B cell (primary cell): ENCODE results near the gene MAMLD1. TPM values are rescaled to one million over a fixed set of nuclear protein-coding genes. Genes with fewer than 3 reads are reported as not detected.

Experiments
- ATAC-seq: fragments of 200-7000 bp; cut with Tn5 transposase; one replicate; pipeline ENCODE4 v1.10.0; 2021; ENCODE audit warnings: low read depth, mild to moderate bottlenecking, moderate number of reproducible peaks, moderate library complexity
- CTCF ChIA-PET: fragments of 350-600 bp; sonication (Branson Sonifier 250); formaldehyde crosslinking; loops from one replicate; lab custom pipeline; 2021; ENCODE audit warnings: antibody characterized with exemption, inconsistent platforms; lab: Charles Lee
- POLR2A ChIA-PET: fragments of 350-600 bp; sonication (Branson Sonifier 250); formaldehyde crosslinking; loops from one replicate; lab custom pipeline; 2021; ENCODE audit warnings: antibody characterized with exemption; lab: Charles Lee
- DNase-seq: peaks from one replicate; pipeline ENCODE4 v3.0.0; 2013
- H2AFZ ChIP-seq: 2 replicates; pipeline ENCODE4 v1.6.1; 2012; ENCODE audit warnings: mild to moderate bottlenecking, low read depth, low read length; ENCODE audit not compliant: insufficient read depth, poor library complexity, severe bottlenecking
- H3K27ac ChIP-seq, 2 donors: 1 replicate in 1 of 2; 2 replicates in 1 of 2; pipeline ENCODE4 v1.5.1; 2012 to 2013; ENCODE audit warnings: low read length in 2 of 2, mild to moderate bottlenecking in 2 of 2, moderate library complexity in 1 of 2
- H3K27me3 ChIP-seq, 4 experiments: fragments of 200-600 bp in 1 of 4; sonication (generic) in 1 of 4; replicated peaks in 1 of 4; 1 replicate in 2 of 4; 2 replicates in 2 of 4; pipeline versions ENCODE4 v1.6.1 to v1.7.0; 2013 to 2016; ENCODE audit warnings: low read length in 3 of 4, mild to moderate bottlenecking in 2 of 4, mixed read lengths in 1 of 4, moderate library complexity in 1 of 4; ENCODE audit not compliant: insufficient read depth in 4 of 4, control insufficient read depth in 3 of 4; ENCODE audit errors: control extremely low read depth in 1 of 4
- H3K36me3 ChIP-seq, 2 experiments: replicated peaks in 1 of 2; 1 replicate in 1 of 2; 2 replicates in 1 of 2; pipeline versions ENCODE4 v1.6.1 to v1.7.1; 2013; ENCODE audit warnings: low read length in 1 of 2; ENCODE audit not compliant: insufficient read depth in 2 of 2, control insufficient read depth in 1 of 2; ENCODE audit errors: control extremely low read depth in 1 of 2, extremely low read depth in 1 of 2
- H3K4me1 ChIP-seq, 2 donors: fragments of 200-600 bp in 1 of 2; sonication (generic) in 1 of 2; 1 replicate in 1 of 2; 2 replicates in 1 of 2; pipeline versions ENCODE4 v1.5.1 to v1.6.1; 2013 to 2017; ENCODE audit warnings: low read length in 2 of 2; ENCODE audit not compliant: control insufficient read depth in 2 of 2, insufficient read depth in 2 of 2
- H3K4me2 ChIP-seq: replicated peaks from 2 replicates; pipeline ENCODE3; 2012; ENCODE audit warnings: mild to moderate bottlenecking, low read depth, low read length; ENCODE audit not compliant: poor library complexity, severe bottlenecking
- H3K4me3 ChIP-seq, 5 experiments: fragments of 200-600 bp in 1 of 5; sonication (generic) in 1 of 5; 1 replicate in 3 of 5; 2 replicates in 2 of 5; pipeline versions ENCODE4 v1.5.1 to v1.7.0; 2011 to 2016; ENCODE audit warnings: low read length in 4 of 5, mild to moderate bottlenecking in 4 of 5, low read depth in 2 of 5, control low read depth in 1 of 5, moderate library complexity in 1 of 5; ENCODE audit not compliant: insufficient read depth in 1 of 5; ENCODE audit errors: control extremely low read depth in 1 of 5, extremely low read depth in 1 of 5
- H3K79me2 ChIP-seq: fragments of 200-600 bp; sonication (generic); one replicate; pipeline ENCODE4 v1.6.0; 2016; ENCODE audit warnings: low read length; ENCODE audit not compliant: control insufficient read depth, insufficient read depth
- H3K9ac ChIP-seq: fragments of 200-600 bp; sonication (generic); 2 replicates; pipeline ENCODE4 v1.6.1; 2017; ENCODE audit warnings: mild to moderate bottlenecking, low read length, moderate library complexity
- H3K9me3 ChIP-seq, 3 donors: one replicate each; pipeline versions ENCODE4 v1.6.1 to v1.7.1; 2013; ENCODE audit warnings: low read length in 2 of 3; ENCODE audit not compliant: control insufficient read depth in 2 of 3, insufficient read depth in 1 of 3; ENCODE audit errors: control extremely low read depth in 1 of 3
- H4K20me1 ChIP-seq: 2 replicates; pipeline ENCODE4 v1.6.0; 2012; ENCODE audit warnings: mild to moderate bottlenecking, low read length; ENCODE audit not compliant: insufficient read depth, control insufficient read depth, poor library complexity, severe bottlenecking
- H3K27ac Mint-ChIP-seq: one replicate; pipeline ENCODE4 v1.8.0; 2021; ENCODE audit warnings: mixed read lengths
- H3K27me3 Mint-ChIP-seq: one replicate; pipeline ENCODE4 v1.8.0; 2021; ENCODE audit warnings: mixed read lengths
- H3K4me1 Mint-ChIP-seq: one replicate; pipeline ENCODE4 v1.8.0; 2021; ENCODE audit warnings: mixed read lengths
- H3K4me3 Mint-ChIP-seq: one replicate; pipeline ENCODE4 v1.8.0; 2021; ENCODE audit warnings: mixed read lengths
- H3K9me3 Mint-ChIP-seq: one replicate; pipeline ENCODE4 v1.8.0; 2022; ENCODE audit warnings: mixed read lengths; ENCODE audit not compliant: insufficient read depth
- EZH2 ChIP-seq: IDR thresholded peaks from 2 replicates; pipeline ENCODE4 v1.6.1; 2012; ENCODE audit warnings: borderline replicate concordance, low read depth, mild to moderate bottlenecking, moderate library complexity, low read length; ENCODE audit not compliant: insufficient read depth, poor library complexity, severe bottlenecking
- WGBS: methylation state at CpG from one replicate; pipeline ENCODE4 v1.1.5; 2013; ENCODE audit warnings: missing lambda C conversion rate; ENCODE audit not compliant: insufficient coverage; 5-methylcytosine and 5-hydroxymethylcytosine counted together
- intact Hi-C: fragments of 100-400 bp; cut with micrococcal nuclease; formaldehyde crosslinking; loops from one replicate; pipeline ENCODE4 v1.10.0; 2022
- polyA plus RNA-seq: library from polyadenylated mRNA; depleted of rRNA; stranded (reverse); fragments of >200 nt; gene quantifications from 2 replicates; pipeline ENCODE4 v1.2.3, GENCODE V29; 2012
- total RNA-seq, 2 donors: library from RNA; stranded (reverse); fragments of 120-200 nt in 1 of 2; gene quantifications; 1 replicate in 1 of 2; 2 replicates in 1 of 2; pipeline versions ENCODE4 v1.2.3 to v1.2.4, GENCODE V29; 2013 to 2022
- TF ChIP-seq, protein P1 (sequence below): fragments of 200-600 bp; IDR thresholded peaks from one replicate; pipeline ENCODE4 v1.8.0; 2022; ENCODE audit warnings: antibody characterized with exemption, mild to moderate bottlenecking

Gene MAMLD1
- total and polyA plus RNA-seq, 2 donors (not counting 1 experiment from before 2014, with no cell fraction given), result 1.4 to 1.9 TPM

- Histone ChIP-seq H3K4me2 (no peak overlapping the region), H3K4me3 (no peak overlapping the region), H3K27me3 (peaks cover 0 to 2% (median 0%) of the 10 kb centered on the region in 4 experiments), H4K20me1 (no peaks in the 10 kb centered on the region), H3K27ac (no peak overlapping the region), H2AFZ (no peak overlapping the region), H3K36me3 (no peaks in the 10 kb centered on the region), H3K9ac (no peak overlapping the region), H3K9me3 (no peaks in the 10 kb centered on the region), H3K4me1 (peaks cover under 1 to 1% of the 10 kb centered on the region in 2 donors), H3K79me2 (no peaks in the 10 kb centered on the region)
- CTCF ChIA-PET, result no interaction called here
- DNase-seq (no peak), ATAC-seq (no peak)
- no peak overlapping the region for H3K27ac Mint-ChIP-seq
- H3K27me3 Mint-ChIP-seq, result peaks cover 13% of the 10 kb centered on the region
- WGBS, result 81% methylated on average over 2 of the region's 3 CpGs
- H3K9me3 Mint-ChIP-seq, result no peaks in the 10 kb centered on the region
- TF ChIP-seq EZH2, result no peak
- no peak overlapping the region for H3K4me3 Mint-ChIP-seq
- POLR2A ChIA-PET, result no interaction called here
- H3K4me1 Mint-ChIP-seq, result peaks cover 7% of the 10 kb centered on the region
- intact Hi-C loops, result no loop called here
These were observed 7.2 kb upstream of the MAMLD1 start for GRCh38 chrX:150355913-150356312.

GRCh38 chrX:150357790-150358189 is 5.3 kb upstream of the MAMLD1 start:
- H3K9me3 Mint-ChIP-seq, result no peaks in the 10 kb centered on the region
- H3K27me3 Mint-ChIP-seq, result peaks cover 20% of the 10 kb centered on the region
- no CpG with 5 or more reads among the region's 1 CpG for WGBS
- TF ChIP-seq, protein P1, sequence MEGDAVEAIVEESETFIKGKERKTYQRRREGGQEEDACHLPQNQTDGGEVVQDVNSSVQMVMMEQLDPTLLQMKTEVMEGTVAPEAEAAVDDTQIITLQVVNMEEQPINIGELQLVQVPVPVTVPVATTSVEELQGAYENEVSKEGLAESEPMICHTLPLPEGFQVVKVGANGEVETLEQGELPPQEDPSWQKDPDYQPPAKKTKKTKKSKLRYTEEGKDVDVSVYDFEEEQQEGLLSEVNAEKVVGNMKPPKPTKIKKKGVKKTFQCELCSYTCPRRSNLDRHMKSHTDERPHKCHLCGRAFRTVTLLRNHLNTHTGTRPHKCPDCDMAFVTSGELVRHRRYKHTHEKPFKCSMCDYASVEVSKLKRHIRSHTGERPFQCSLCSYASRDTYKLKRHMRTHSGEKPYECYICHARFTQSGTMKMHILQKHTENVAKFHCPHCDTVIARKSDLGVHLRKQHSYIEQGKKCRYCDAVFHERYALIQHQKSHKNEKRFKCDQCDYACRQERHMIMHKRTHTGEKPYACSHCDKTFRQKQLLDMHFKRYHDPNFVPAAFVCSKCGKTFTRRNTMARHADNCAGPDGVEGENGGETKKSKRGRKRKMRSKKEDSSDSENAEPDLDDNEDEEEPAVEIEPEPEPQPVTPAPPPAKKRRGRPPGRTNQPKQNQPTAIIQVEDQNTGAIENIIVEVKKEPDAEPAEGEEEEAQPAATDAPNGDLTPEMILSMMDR, result no peak
- TF ChIP-seq EZH2, result no peak
- H3K4me1 ChIP-seq, result peaks cover 10 to 20% of the 10 kb centered on the region in 2 donors
- intact Hi-C loops, result no loop called here
- H3K4me3 ChIP-seq, result no peak overlapping the region
- peaks cover 21% of the 10 kb centered on the region for H3K4me1 Mint-ChIP-seq
- no peaks in the 10 kb centered on the region for H4K20me1 ChIP-seq
- CTCF ChIA-PET, result no interaction called here
- no peak overlapping the region for H3K4me3 Mint-ChIP-seq
- no peaks in the 10 kb centered on the region for H3K9me3 ChIP-seq
- H2AFZ ChIP-seq, result no peak overlapping the region
- POLR2A ChIA-PET, result no interaction called here
- no peak overlapping the region for H3K4me2 ChIP-seq
- H3K9ac ChIP-seq, result no peak overlapping the region
- DNase-seq, result no peak
- H3K27me3 ChIP-seq, result peaks cover 0 to 9% (median 5%) of the 10 kb centered on the region in 4 experiments
- H3K27ac Mint-ChIP-seq, result no peak overlapping the region
- no peak for ATAC-seq
- H3K36me3 ChIP-seq, result no peaks in the 10 kb centered on the region
- no peak overlapping the region for H3K27ac ChIP-seq
- H3K79me2 ChIP-seq, result no peaks in the 10 kb centered on the region
